Neutrophil (primary cell): ENCODE measurements around the gene CDHR5.

ENCODE experiments used
- H3K27ac ChIP-seq: fragments of 200-600 bp; sonication (generic); 2 replicates; pipeline ENCODE4 v1.5.1; 2016; ENCODE audit warnings: mild to moderate bottlenecking, moderate library complexity
- H3K27me3 ChIP-seq: fragments of 200-600 bp; sonication (generic); 2 replicates; pipeline ENCODE4 v1.6.0; 2016; ENCODE audit warnings: mild to moderate bottlenecking
- H3K36me3 ChIP-seq: fragments of 200-600 bp; sonication (generic); 2 replicates; pipeline ENCODE4 v1.5.1; 2017
- H3K4me1 ChIP-seq, 2 experiments: fragments of 200-600 bp in 1 of 2; sonication (generic) in 1 of 2; 1 replicate in 1 of 2; 2 replicates in 1 of 2; pipeline versions ENCODE4 v1.5.1 to v1.6.1; 2013 to 2016; ENCODE audit warnings: low read depth in 1 of 2, low read length in 1 of 2, mild to moderate bottlenecking in 1 of 2, moderate library complexity in 1 of 2; ENCODE audit not compliant: control insufficient read depth in 1 of 2, insufficient read depth in 1 of 2
- H3K4me3 ChIP-seq, 2 experiments: fragments of 200-600 bp in 1 of 2; sonication (generic) in 1 of 2; 1 replicate in 1 of 2; 2 replicates in 1 of 2; pipeline ENCODE4 v1.5.1; 2013 to 2016; ENCODE audit warnings: low read depth in 1 of 2, low read length in 1 of 2, mild to moderate bottlenecking in 1 of 2, moderate library complexity in 1 of 2
- H3K9me3 ChIP-seq: fragments of 200-600 bp; sonication (generic); 2 replicates; pipeline ENCODE4 v1.5.1; 2016
- CTCF ChIP-seq: fragments of 200-600 bp; sonication (generic); IDR thresholded peaks from 2 replicates; pipeline ENCODE4 v1.5.1; 2016; ENCODE audit warnings: antibody characterized with exemption

The CDHR5 gene

DNA sequence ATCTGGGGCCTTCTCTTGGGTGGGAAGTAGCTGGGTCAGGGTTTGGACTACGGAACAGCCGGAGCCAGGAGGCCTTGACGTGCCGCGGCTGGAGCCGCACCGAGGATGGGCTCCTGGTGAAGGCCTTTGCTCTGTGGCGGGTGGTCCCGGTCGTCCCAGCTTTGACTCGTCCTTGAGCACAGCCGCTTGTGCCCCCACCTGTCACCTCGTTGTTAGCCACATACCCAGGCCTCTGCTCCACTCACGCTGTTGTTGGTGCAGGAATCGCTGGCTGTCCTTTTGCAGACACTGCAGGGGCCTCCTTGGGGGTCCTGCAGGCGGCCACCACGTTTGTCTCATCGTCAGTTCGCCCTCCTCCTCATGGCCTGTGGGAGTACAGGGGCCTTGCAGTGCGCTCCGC is 31.4 kb downstream of the CDHR5 start:
- Histone ChIP-seq H3K9me3 (no peaks in the 10 kb centered on the region), H3K36me3 (peaks cover 98% of the 10 kb centered on the region), H3K27me3 (no peaks in the 10 kb centered on the region), H3K27ac (no peak overlapping the region), H3K4me1 (no peaks in the 10 kb centered on the region), H3K4me3 (no peak overlapping the region)
- TF ChIP-seq CTCF = no peak

- no peak overlapping the region for H3K27ac ChIP-seq
- H3K4me1 ChIP-seq = no peaks in the 10 kb centered on the region
- peaks cover 97% of the 10 kb centered on the region for H3K36me3 ChIP-seq
- no peaks in the 10 kb centered on the region for H3K9me3 ChIP-seq
- no peak for TF ChIP-seq CTCF
- H3K27me3 ChIP-seq = no peaks in the 10 kb centered on the region
- H3K4me3 ChIP-seq = no peak overlapping the region
These were observed 31.8 kb downstream of the CDHR5 start for GRCh38 chr11:592918-593317.

GRCh38 chr11:592501-592900 is 32.3 kb downstream of the CDHR5 start:
- H3K36me3 ChIP-seq = peaks cover 97% of the 10 kb centered on the region
- TF ChIP-seq CTCF = no peak
- no peaks in the 10 kb centered on the region for H3K27me3 ChIP-seq
- H3K27ac ChIP-seq = no peak overlapping the region
- no peak overlapping the region for H3K4me3 ChIP-seq
- H3K4me1 ChIP-seq = no peaks in the 10 kb centered on the region
- no peaks in the 10 kb centered on the region for H3K9me3 ChIP-seq

- TF ChIP-seq CTCF = no peak
- no peaks in the 10 kb centered on the region for H3K9me3 ChIP-seq
- H3K4me1 ChIP-seq = no peaks in the 10 kb centered on the region
- no peak overlapping the region for H3K4me3 ChIP-seq
- H3K27ac ChIP-seq = no peak overlapping the region
- peaks cover 97% of the 10 kb centered on the region for H3K36me3 ChIP-seq
- no peaks in the 10 kb centered on the region for H3K27me3 ChIP-seq
These were observed 33.8 kb downstream of the CDHR5 start for GRCh38 chr11:590997-591396.

DNA sequence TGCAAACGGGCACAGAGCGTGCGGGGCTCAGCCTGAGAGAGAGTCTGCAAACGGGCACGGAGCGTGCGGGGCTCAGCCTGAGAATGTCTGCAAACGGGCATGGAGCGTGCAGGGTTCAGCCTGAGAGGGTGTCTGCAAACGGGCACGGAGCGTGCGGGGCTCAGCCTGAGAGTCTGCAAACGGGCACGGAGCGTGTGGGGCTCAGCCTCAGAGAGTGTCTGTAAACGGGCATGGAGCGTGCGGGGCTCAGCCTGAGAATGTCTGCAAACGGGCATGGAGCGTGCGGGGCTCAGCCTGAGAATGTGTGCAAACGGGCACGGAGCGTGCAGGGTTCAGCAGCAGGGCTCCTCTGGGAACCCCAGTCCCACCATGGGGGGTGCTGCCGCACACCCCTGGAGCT is 35.0 kb downstream of the CDHR5 start:
- H3K9me3 ChIP-seq = no peaks in the 10 kb centered on the region
- peaks cover 89% of the 10 kb centered on the region for H3K36me3 ChIP-seq
- H3K4me1 ChIP-seq = no peaks in the 10 kb centered on the region
- no peak overlapping the region for H3K4me3 ChIP-seq
- no peak overlapping the region for H3K27ac ChIP-seq
- no peak for TF ChIP-seq CTCF
- H3K27me3 ChIP-seq = no peaks in the 10 kb centered on the region

GRCh38 chr11:587978-588380 is 36.8 kb downstream of the CDHR5 start:
- Histone ChIP-seq H3K4me3 (no peak overlapping the region), H3K4me1 (no peaks in the 10 kb centered on the region), H3K36me3 (peaks cover 86% of the 10 kb centered on the region), H3K27ac (peak overlapping the region; percentile 44), H3K9me3 (no peaks in the 10 kb centered on the region), H3K27me3 (no peaks in the 10 kb centered on the region)
- TF ChIP-seq CTCF = no peak
